HepG2 (cell line): Measurements from ENCODE around the gene CAND2. TPM values are rescaled to one million over a fixed set of nuclear protein-coding genes. Genes with fewer than 3 reads are reported as not detected.
A peak's percentile ranks its signal among the peaks of the same experiment; 100 is the strongest.

ENCODE experiments used
- CSRNP2 ChIP-seq: sonication (generic); formaldehyde crosslinking; conservative IDR thresholded peaks from 2 replicates; pipeline ENCODE4 v1.8.0; 2022; ENCODE audit warnings: low read depth, missing genetic modification reagents
- DR1 ChIP-seq: sonication (generic); formaldehyde crosslinking; IDR thresholded peaks from 2 replicates; pipeline ENCODE4 v1.8.0; 2021; ENCODE audit warnings: mild to moderate bottlenecking, missing genetic modification reagents, inconsistent platforms
- FOXA3 ChIP-seq: IDR thresholded peaks from 2 replicates; pipeline ENCODE4 v1.6.1; 2016; ENCODE audit warnings: missing genetic modification reagents, missing compliant biosample characterization
- HNF4A ChIP-seq: sonication (generic); formaldehyde crosslinking; IDR thresholded peaks from 2 replicates; pipeline ENCODE4 v1.4.0; 2020; ENCODE audit warnings: missing genetic modification reagents
- HOXA3 ChIP-seq: sonication (generic); formaldehyde crosslinking; IDR thresholded peaks from 2 replicates; pipeline ENCODE4 v1.5.0; 2020; ENCODE audit warnings: missing genetic modification reagents
- HOXA9 ChIP-seq: sonication (generic); formaldehyde crosslinking; IDR thresholded peaks from 2 replicates; pipeline ENCODE4 v1.8.1; 2022; ENCODE audit warnings: missing genetic modification reagents, mild to moderate bottlenecking, moderate library complexity, borderline replicate concordance
- KDM3A ChIP-seq: IDR thresholded peaks from 2 replicates; pipeline ENCODE4 v1.6.1; 2018; ENCODE audit warnings: low read depth, missing compliant biosample characterization
- MEF2D ChIP-seq: sonication (generic); formaldehyde crosslinking; IDR thresholded peaks from 2 replicates; pipeline ENCODE4 v1.5.1; 2020; ENCODE audit warnings: mild to moderate bottlenecking, missing genetic modification reagents
- NPAS2 ChIP-seq: sonication (generic); formaldehyde crosslinking; IDR thresholded peaks from 2 replicates; pipeline ENCODE4 v1.8.0; 2022; ENCODE audit warnings: mild to moderate bottlenecking, missing genetic modification reagents, borderline replicate concordance
- PPARG ChIP-seq: conservative IDR thresholded peaks from 2 replicates; pipeline ENCODE4 v1.6.1; 2016; ENCODE audit warnings: missing biosample characterization, missing genetic modification reagents
- RXRA ChIP-seq: sonication (generic); formaldehyde crosslinking; IDR thresholded peaks from 2 replicates; pipeline ENCODE4 v1.5.1; 2020; ENCODE audit warnings: missing genetic modification reagents
- SALL2 ChIP-seq: sonication (generic); formaldehyde crosslinking; IDR thresholded peaks from 2 replicates; pipeline ENCODE4 v1.8.1; 2023; ENCODE audit warnings: mild to moderate bottlenecking, missing genetic modification reagents, inconsistent platforms
- SRF ChIP-seq: IDR thresholded peaks from 2 replicates; pipeline ENCODE4 v1.6.1; 2011; ENCODE audit warnings: mild to moderate bottlenecking, low read depth, low read length, moderate library complexity
- ZBTB25 ChIP-seq: IDR thresholded peaks from 2 replicates; pipeline ENCODE4 v1.6.1; 2018; ENCODE audit warnings: missing genetic modification reagents
- ZBTB39 ChIP-seq: sonication (generic); formaldehyde crosslinking; IDR thresholded peaks from 2 replicates; pipeline ENCODE4 v1.5.0; 2020; ENCODE audit warnings: missing genetic modification reagents
- ZBTB43 ChIP-seq: sonication (generic); formaldehyde crosslinking; conservative IDR thresholded peaks from 2 replicates; pipeline ENCODE4 v1.4.0; 2020; ENCODE audit warnings: missing genetic modification reagents
- ZKSCAN8 ChIP-seq: IDR thresholded peaks from 2 replicates; pipeline ENCODE4 v1.6.1; 2016; ENCODE audit warnings: borderline replicate concordance, missing genetic modification reagents, missing compliant biosample characterization
- ZNF547 ChIP-seq: sonication (generic); formaldehyde crosslinking; IDR thresholded peaks from 2 replicates; pipeline ENCODE4 v1.5.1; 2020; ENCODE audit warnings: mild to moderate bottlenecking, missing genetic modification reagents
- ZNF563 ChIP-seq: sonication (generic); formaldehyde crosslinking; IDR thresholded peaks from 2 replicates; pipeline ENCODE4 v1.8.0; 2022; ENCODE audit warnings: mild to moderate bottlenecking, moderate library complexity, missing genetic modification reagents
- ZNF687 ChIP-seq: sonication (generic); formaldehyde crosslinking; IDR thresholded peaks from 2 replicates; pipeline ENCODE4 v1.5.1; 2020; ENCODE audit warnings: mild to moderate bottlenecking, missing genetic modification reagents, moderate library complexity
- polyA plus RNA-seq, 8 experiments: library from polyadenylated mRNA; depleted of rRNA in 3 of 8; stranded (reverse) in 7 of 8; unstranded in 1 of 8; fragments of >200 nt; fragmentation: Illumina TruSeq in 4 of 8; extraction: Trizol in 4 of 8; gene quantifications; 2 replicates each; pipeline versions ENCODE4 v1.2.1 to v1.2.3, GENCODE V29; 2011 to 2016; ENCODE audit warnings: low read depth in 4 of 8, missing spikeins in 1 of 8, mixed read lengths in 1 of 8; ENCODE audit not compliant: insufficient read depth in 1 of 8
- total RNA-seq, 5 experiments: library from RNA; depleted of rRNA; stranded (reverse); fragments of >200 nt; fragmentation: Illumina TruSeq; extraction: Trizol; gene quantifications; 2 replicates each; pipeline ENCODE4 v1.2.3, GENCODE V29; 2016; ENCODE audit warnings: low read depth in 1 of 5

The CAND2 gene
- total and polyA plus RNA-seq, 2 of the 13 experiments (the other 11 are each of a cell fraction or from before 2014, with no cell fraction given): 0.01 TPM; not detected in 1

- 0 out of 2 replicates have a peak, but pooled peaks have one; percentile 16 for TF ChIP-seq ZNF687 (CRISPR knock-in tag)
- no peak; the same call in 1 of the 2 replicates for TF ChIP-seq HOXA3 (CRISPR knock-in tag)
- peak; percentile 48 for TF ChIP-seq HNF4A
- TF ChIP-seq ZKSCAN8 (CRISPR knock-in tag): no peak
- TF ChIP-seq ZNF547 (CRISPR knock-in tag): no peak
- TF ChIP-seq FOXA3 (CRISPR knock-in tag): no peak
- no peak for TF ChIP-seq SALL2 (CRISPR knock-in tag)
- no peak for TF ChIP-seq SRF
- no peak for TF ChIP-seq KDM3A (CRISPR knock-in tag)
- no peak for TF ChIP-seq ZBTB25 (CRISPR knock-in tag)
- TF ChIP-seq HOXA9 (CRISPR knock-in tag): no peak
- no peak for TF ChIP-seq PPARG (CRISPR knock-in tag)
- no peak for TF ChIP-seq ZBTB39
- no peak for TF ChIP-seq DR1 (CRISPR knock-in tag)
- TF ChIP-seq ZNF563 (CRISPR knock-in tag): no peak
- TF ChIP-seq MEF2D: no peak
- no peak for TF ChIP-seq ZBTB43 (CRISPR knock-in tag)
- 0 out of 2 replicates have a peak, but pooled peaks have one; percentile 21 for TF ChIP-seq RXRA (CRISPR knock-in tag)
- no peak for TF ChIP-seq CSRNP2
- TF ChIP-seq NPAS2 (CRISPR knock-in tag): no peak
These were observed 10.6 kb downstream of the CAND2 start (continued) for GRCh38 chr3:12807066-12807465.
